Activated CD4-positive, alpha-beta T cell treated with anti-CD3 and anti-CD28 coated beads, Interleukin-2, amount 50 U/mL, for 1 hour (primary cell): Measurements from ENCODE around the gene CD180.

Experiments used
- DNase-seq: peaks from one replicate; pipeline ENCODE4 v3.0.0-alpha.2; 2020

CD180 gene

GRCh38 chr5:67196537-67197059, at the start of gene CD180:
Gene CD180 (minus strand): TSS chr5:67196799. CDS start chr5:67196641, 158 bp downstream.
- DNase-seq, result no peak

GRCh38 chr5:67246108-67246507, 49.5 kb upstream of the CD180 start:
- no peak for DNase-seq

- no peak for DNase-seq
These were observed 48.8 kb upstream of the CD180 start for GRCh38 chr5:67245259-67245846.

- DNase-seq, result no peak
These were observed 47.8 kb upstream of the CD180 start for GRCh38 chr5:67244345-67244793.

GRCh38 chr5:67243944-67244343, 47.3 kb upstream of the CD180 start:
- DNase-seq, result no peak

GRCh38 chr5:67243349-67243748, 46.8 kb upstream of the CD180 start:
- no peak for DNase-seq

- no peak for DNase-seq
These were observed 44.7 kb upstream of the CD180 start for GRCh38 chr5:67241326-67241725.

GRCh38 chr5:67240846-67241245, 44.2 kb upstream of the CD180 start:
- DNase-seq, result no peak

- no peak for DNase-seq
These were observed 43.5 kb upstream of the CD180 start for GRCh38 chr5:67240065-67240464.

- DNase-seq, result no peak
These were observed 41.6 kb upstream of the CD180 start for GRCh38 chr5:67238191-67238590.

GRCh38 chr5:67235399-67236110, 39.0 kb upstream of the CD180 start:
- DNase-seq, result no peak

GRCh38 chr5:67234671-67235176, 38.1 kb upstream of the CD180 start:
- no peak for DNase-seq

- DNase-seq, result no peak
These were observed 36.5 kb upstream of the CD180 start for GRCh38 chr5:67233075-67233474.

GRCh38 chr5:67223211-67223610, 26.6 kb upstream of the CD180 start:
- DNase-seq, result no peak

GRCh38 chr5:67222243-67223025, 25.8 kb upstream of the CD180 start:
- no peak for DNase-seq

- DNase-seq, result peak; percentile 32
These were observed 25.1 kb upstream of the CD180 start for GRCh38 chr5:67221487-67222242.

- no peak for DNase-seq
These were observed 20.0 kb upstream of the CD180 start for GRCh38 chr5:67216564-67216963.

- DNase-seq, result peak; percentile 63
These were observed 19.2 kb upstream of the CD180 start for GRCh38 chr5:67215519-67216471.

GRCh38 chr5:67214707-67215447, 18.3 kb upstream of the CD180 start:
- DNase-seq, result no peak

GRCh38 chr5:67214036-67214435, 17.4 kb upstream of the CD180 start:
- DNase-seq, result no peak

GRCh38 chr5:67211926-67212325, 15.3 kb upstream of the CD180 start:
- no peak for DNase-seq
